ENCODE measurements around the gene TCF23. TPM values are rescaled to one million over a fixed set of nuclear protein-coding genes. Genes with fewer than 3 reads are reported as not detected.

The TCF23 gene
- total and polyA plus RNA-seq, 7 experiments from 2014 or later = not detected

DNA sequence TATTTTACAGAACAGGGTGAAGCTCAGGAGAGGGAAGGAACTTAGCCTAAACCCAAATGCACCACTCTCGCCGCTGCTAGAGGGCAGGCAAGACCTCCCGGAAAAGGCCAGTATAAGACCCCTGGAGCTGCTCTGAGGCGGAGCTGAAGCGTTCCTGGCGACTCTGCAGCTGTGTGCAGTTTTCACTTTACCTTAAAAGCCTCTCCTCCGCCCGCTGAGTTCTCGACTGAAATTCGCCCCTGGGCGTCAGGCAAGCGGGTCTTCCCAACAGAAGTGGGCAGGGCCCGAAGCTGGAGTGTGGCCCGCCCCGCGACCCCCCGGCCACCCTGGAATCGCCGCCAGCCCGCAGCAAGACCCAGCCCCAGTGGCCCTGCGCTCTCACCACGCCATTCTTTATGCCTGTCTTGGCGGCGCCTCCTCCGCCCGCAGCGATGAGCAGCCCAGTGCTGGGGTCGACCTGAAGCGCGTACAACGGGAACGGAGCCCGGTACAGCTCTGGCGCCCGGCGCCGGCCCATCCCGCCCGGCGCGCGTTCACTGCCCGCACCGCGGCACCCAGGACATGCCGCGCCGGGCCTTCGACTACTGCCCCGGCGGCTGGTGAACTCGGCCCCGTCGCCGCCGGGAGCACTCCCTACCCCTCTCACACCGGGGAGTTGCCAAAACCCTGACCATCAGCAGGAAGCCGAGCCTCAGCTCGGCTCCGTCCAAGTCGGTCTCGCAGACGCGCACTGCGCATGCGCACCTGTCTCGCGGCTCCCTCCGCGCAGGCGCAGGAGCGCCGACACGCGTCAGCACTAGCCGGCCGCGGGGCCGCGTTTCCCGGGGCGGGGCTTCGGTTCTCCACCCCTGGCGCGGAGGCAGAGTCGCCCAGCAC lies 14.7 kb upstream of the TCF23 start, which contains the start of gene PREB:
TSS of gene PREB (minus strand) at position 732 of the 876 bp plus-strand sequence. CDS start at position 517, 215 bp downstream.
- DNase-seq (peak; percentile 92 to 100 (median 97)), ATAC-seq (peak; percentile 97)
- Histone ChIP-seq H3K36me3 (ENCODE audit: control insufficient read depth in 2 of 3, insufficient read depth in 3 of 3, low read length in 3 of 3) (peaks cover 0 to 40% (median 0%) of the 10 kb centered on the region in 3 experiments), H3K4me3 (ENCODE audit: low read length) (peak within 1 kb of the TSS; percentile 96), H3K27me3 (ENCODE audit: control insufficient read depth in 2 of 2, insufficient read depth in 2 of 2, low read length in 2 of 2) (no peaks in the 10 kb centered on the region), H3K27ac (ENCODE audit: low read depth, low read length) (peak within 1 kb of the TSS; percentile 97), H3K9me3 (ENCODE audit: control insufficient read depth in 2 of 3, low read length in 3 of 3) (no peaks in the 10 kb centered on the region), H3K4me1 (ENCODE audit: control insufficient read depth in 2 of 2, insufficient read depth in 2 of 2, low read length in 2 of 2) (peaks cover 12 to 13% of the 10 kb centered on the region in 2 donors)
- CTCF ChIA-PET = interaction anchor here (1.0 to 1.5 kb wide), 3 partner anchors 11 to 145 kb away, joined by 3 to 4 read pairs (median 4); partner anchors contain the start of gene ABHD1
- peaks cover 10 to 32% (median 21%) of the 10 kb centered on the region in 7 donors for H3K4me1 Mint-ChIP-seq
- peaks cover 0 to 11% (median 4%) of the 10 kb centered on the region in 5 donors for H3K36me3 Mint-ChIP-seq
- peak within 1 kb of the TSS; percentile 88 to 97 (median 92) for H3K4me3 Mint-ChIP-seq
- intact Hi-C loops (cut with micrococcal nuclease) = loop anchor here (1.0 to 5.0 kb wide), 16 partner anchors 11 to 355 kb away; partner anchors contain the start of genes ABHD1 (in 2 of the 2), ATRAID (in 2 of the 2), EIF2B4 (in 2 of the 2) and KHK (in 2 of the 2)
- H3K27ac Mint-ChIP-seq = peak within 1 kb of the TSS; percentile 88 to 99 (median 97)
- H3K9me3 Mint-ChIP-seq = peaks cover 0 to 4% (median 0%) of the 10 kb centered on the region in 11 donors
- H3K27me3 Mint-ChIP-seq = peaks cover 0 to 6% (median 0%) of the 10 kb centered on the region in 5 donors
- POLR2A ChIA-PET = interaction anchor here (0.7 to 5.3 kb wide), 11 partner anchors 10 to 294 kb away, joined by 3 to 49 read pairs (median 4); partner anchors contain the start of genes ABHD1, AGBL5, ATRAID and NRBP1

DNA sequence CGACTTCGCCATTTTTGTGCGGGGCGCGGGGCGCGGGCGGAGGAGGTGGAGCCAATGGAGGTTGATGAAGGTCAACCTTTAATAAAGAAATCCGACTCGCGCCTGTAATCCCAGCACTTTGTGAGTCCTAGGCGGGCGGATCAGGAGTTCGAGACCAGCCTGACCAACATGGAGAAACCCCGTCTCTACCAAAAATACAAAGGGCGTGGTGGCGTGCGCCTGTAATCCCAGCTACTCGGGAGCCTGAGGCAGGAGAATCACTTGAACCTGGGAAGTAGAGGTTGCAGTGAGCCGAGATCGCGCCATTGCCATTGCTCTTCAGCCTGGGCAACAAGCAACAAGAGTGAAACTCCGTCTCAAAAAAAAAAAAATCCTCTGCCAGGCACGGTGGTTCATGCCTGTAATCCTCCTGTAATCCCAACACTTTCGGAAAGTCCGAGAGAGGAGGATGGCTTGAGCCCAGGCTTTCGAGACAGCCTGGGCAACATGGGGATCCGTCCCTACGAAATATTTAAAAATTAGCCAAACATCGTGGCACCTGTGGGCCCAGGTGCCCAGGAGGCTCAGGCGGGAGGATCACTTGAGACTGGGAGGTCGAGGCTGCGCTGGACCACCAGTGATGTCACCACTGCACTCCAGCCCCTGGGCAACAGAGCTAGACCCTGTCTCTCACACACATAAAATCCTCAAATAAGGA lies 13.9 kb upstream of the TCF23 start:
- H3K27me3 ChIP-seq (ENCODE audit: control insufficient read depth in 2 of 2, insufficient read depth in 2 of 2, low read length in 2 of 2) = no peaks in the 10 kb centered on the region
- intact Hi-C loops (cut with micrococcal nuclease) = loop anchor here (1.0 to 5.0 kb wide), 16 partner anchors 12 to 354 kb away; partner anchors contain the start of genes ABHD1 (in 2 of the 2), ATRAID (in 2 of the 2), EIF2B4 (in 2 of the 2) and KHK (in 2 of the 2)
- peaks cover 0 to 35% (median 0%) of the 10 kb centered on the region in 3 experiments for H3K36me3 ChIP-seq (ENCODE audit: control insufficient read depth in 2 of 3, insufficient read depth in 3 of 3, low read length in 3 of 3)
- ChIA-PET CTCF (interaction anchor here (1.0 kb wide), 1 partner anchor 80 kb away, joined by 4 read pairs; no protein-coding TSS in a partner anchor), POLR2A (interaction anchor here (0.6 to 5.3 kb wide), 7 partner anchors 11 to 1285 kb away, joined by 3 to 49 read pairs (median 5); partner anchors contain the start of genes ABHD1, AGBL5, ATRAID and SLC5A6)
- H3K4me3 ChIP-seq (ENCODE audit: low read length) = peak overlapping the region; percentile 96
- H3K4me1 ChIP-seq (ENCODE audit: control insufficient read depth in 2 of 2, insufficient read depth in 2 of 2, low read length in 2 of 2) = peaks cover 12 to 13% of the 10 kb centered on the region in 2 donors
- ATAC-seq (no peak), DNase-seq (no peak)
- H3K9me3 ChIP-seq (ENCODE audit: control insufficient read depth in 2 of 3, low read length in 3 of 3) = no peaks in the 10 kb centered on the region
- H3K4me3 Mint-ChIP-seq = peak overlapping the region; percentile 88 to 97 (median 92)
- peak overlapping the region; percentile 97 for H3K27ac ChIP-seq (ENCODE audit: low read depth, low read length)
- H3K9me3 Mint-ChIP-seq = peaks cover 0 to 4% (median 0%) of the 10 kb centered on the region in 11 donors
- peaks cover 0 to 10% (median 3%) of the 10 kb centered on the region in 5 donors for H3K36me3 Mint-ChIP-seq
- peak overlapping the region in 8 of 9 donors; percentile 88 to 98 (median 96) for H3K27ac Mint-ChIP-seq
- H3K27me3 Mint-ChIP-seq = peaks cover 0 to 8% (median 0%) of the 10 kb centered on the region in 5 donors
- peaks cover 10 to 32% (median 20%) of the 10 kb centered on the region in 7 donors for H3K4me1 Mint-ChIP-seq

DNA sequence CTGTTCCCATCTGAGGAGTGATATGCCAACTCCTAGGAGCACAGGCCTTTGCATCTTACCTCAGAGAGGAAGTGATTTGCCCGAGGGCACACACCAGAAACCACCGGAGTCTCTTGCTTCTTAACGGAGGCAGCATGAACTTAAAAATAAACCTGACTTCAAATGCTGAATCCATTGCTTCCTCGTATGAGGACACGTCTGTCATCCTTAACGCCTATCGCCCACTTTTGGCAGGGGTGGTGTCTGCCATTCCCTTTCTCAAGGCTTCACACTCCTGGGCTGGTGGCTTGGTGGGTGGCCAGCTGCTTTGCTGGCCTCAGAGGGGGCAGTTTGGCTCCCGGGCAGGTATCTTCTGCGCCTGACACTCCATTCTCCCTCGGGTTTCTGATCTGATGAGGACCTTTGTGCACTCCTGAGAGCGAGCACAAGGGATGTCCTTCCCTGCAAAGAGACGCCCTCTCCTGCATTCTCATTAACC lies 13.3 kb upstream of the TCF23 start:
- Histone ChIP-seq H3K27ac (ENCODE audit: low read depth, low read length) (no peak overlapping the region), H3K4me1 (ENCODE audit: control insufficient read depth in 2 of 2, insufficient read depth in 2 of 2, low read length in 2 of 2) (peaks cover 12 to 13% of the 10 kb centered on the region in 2 donors), H3K9me3 (ENCODE audit: control insufficient read depth in 2 of 3, low read length in 3 of 3) (no peaks in the 10 kb centered on the region), H3K27me3 (ENCODE audit: control insufficient read depth in 2 of 2, insufficient read depth in 2 of 2, low read length in 2 of 2) (no peaks in the 10 kb centered on the region), H3K36me3 (ENCODE audit: control insufficient read depth in 2 of 3, insufficient read depth in 3 of 3, low read length in 3 of 3) (peaks cover 0 to 29% (median 0%) of the 10 kb centered on the region in 3 experiments), H3K4me3 (ENCODE audit: low read length) (no peak overlapping the region)
- H3K36me3 Mint-ChIP-seq = peaks cover 0 to 8% (median 0%) of the 10 kb centered on the region in 5 donors
- ATAC-seq (no peak), DNase-seq (no peak)
- H3K27ac Mint-ChIP-seq = peak overlapping the region in 8 of 9 donors; percentile 73 to 98 (median 92)
- CTCF ChIA-PET = interaction anchor here (0.6 kb wide), 1 partner anchor 148 kb away, joined by 4 read pairs; no protein-coding TSS in a partner anchor
- intact Hi-C loops (cut with micrococcal nuclease) = loop anchor here (2.0 kb wide), 2 partner anchors 103 to 187 kb away; partner anchors contain the start of genes MPV17 (in 1 of the 2) and TMEM214 (in 1 of the 2)
- peak overlapping the region; percentile 67 to 97 (median 92) for H3K4me3 Mint-ChIP-seq
- POLR2A ChIA-PET = interaction anchor here (0.6 to 5.3 kb wide), 3 partner anchors 11 to 1284 kb away, joined by 3 to 49 read pairs (median 3); partner anchors contain the start of gene ABHD1
- H3K27me3 Mint-ChIP-seq = peaks cover 0 to 8% (median 0%) of the 10 kb centered on the region in 5 donors
- H3K4me1 Mint-ChIP-seq = peaks cover 10 to 32% (median 20%) of the 10 kb centered on the region in 7 donors
- H3K9me3 Mint-ChIP-seq = peaks cover 0 to 4% (median 0%) of the 10 kb centered on the region in 11 donors

DNA sequence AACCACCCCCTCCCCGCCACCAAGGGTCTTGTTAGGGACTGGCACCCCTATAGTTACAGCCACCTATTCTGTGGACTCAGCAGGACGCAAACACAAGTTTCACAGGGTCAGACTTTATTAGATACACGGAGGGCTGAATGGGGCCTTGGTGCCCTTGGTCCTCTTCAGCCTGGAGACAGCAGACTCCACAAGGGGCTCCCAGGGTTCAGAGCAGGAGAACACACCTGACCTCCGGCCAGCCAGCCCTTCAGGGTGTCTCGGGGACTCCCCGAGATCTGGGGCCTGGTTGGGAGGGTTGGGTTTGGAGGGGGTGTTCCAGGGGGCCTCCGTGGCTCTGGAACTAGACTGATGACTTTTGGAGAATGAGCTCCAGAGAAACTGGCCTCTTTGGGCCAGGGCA lies 12.1 kb upstream of the TCF23 start:
- no peak overlapping the region for H3K4me3 ChIP-seq (ENCODE audit: low read length)
- Mint-ChIP-seq H3K4me3 (no peak overlapping the region), H3K4me1 (peaks cover 10 to 32% (median 19%) of the 10 kb centered on the region in 7 donors), H3K27ac (no peak overlapping the region), H3K9me3 (peaks cover 0 to 4% (median 0%) of the 10 kb centered on the region in 11 donors), H3K27me3 (peaks cover 0 to 8% (median 0%) of the 10 kb centered on the region in 5 donors), H3K36me3 (peaks cover 0 to 7% (median 0%) of the 10 kb centered on the region in 5 donors)
- peaks cover 0 to 17% (median 0%) of the 10 kb centered on the region in 3 experiments for H3K36me3 ChIP-seq (ENCODE audit: control insufficient read depth in 2 of 3, insufficient read depth in 3 of 3, low read length in 3 of 3)
- DNase-seq (no peak), ATAC-seq (no peak)
- H3K4me1 ChIP-seq (ENCODE audit: control insufficient read depth in 2 of 2, insufficient read depth in 2 of 2, low read length in 2 of 2) = peaks cover 12 to 13% of the 10 kb centered on the region in 2 donors
- CTCF ChIA-PET = interaction anchor here (0.6 kb wide), 1 partner anchor 99 kb away, joined by 4 read pairs; no protein-coding TSS in a partner anchor
- intact Hi-C loops (cut with micrococcal nuclease) = no loop called here
- POLR2A ChIA-PET = no interaction called here
- no peak overlapping the region for H3K27ac ChIP-seq (ENCODE audit: low read depth, low read length)
- H3K9me3 ChIP-seq (ENCODE audit: control insufficient read depth in 2 of 3, low read length in 3 of 3) = no peaks in the 10 kb centered on the region
- no peaks in the 10 kb centered on the region for H3K27me3 ChIP-seq (ENCODE audit: control insufficient read depth in 2 of 2, insufficient read depth in 2 of 2, low read length in 2 of 2)

DNA sequence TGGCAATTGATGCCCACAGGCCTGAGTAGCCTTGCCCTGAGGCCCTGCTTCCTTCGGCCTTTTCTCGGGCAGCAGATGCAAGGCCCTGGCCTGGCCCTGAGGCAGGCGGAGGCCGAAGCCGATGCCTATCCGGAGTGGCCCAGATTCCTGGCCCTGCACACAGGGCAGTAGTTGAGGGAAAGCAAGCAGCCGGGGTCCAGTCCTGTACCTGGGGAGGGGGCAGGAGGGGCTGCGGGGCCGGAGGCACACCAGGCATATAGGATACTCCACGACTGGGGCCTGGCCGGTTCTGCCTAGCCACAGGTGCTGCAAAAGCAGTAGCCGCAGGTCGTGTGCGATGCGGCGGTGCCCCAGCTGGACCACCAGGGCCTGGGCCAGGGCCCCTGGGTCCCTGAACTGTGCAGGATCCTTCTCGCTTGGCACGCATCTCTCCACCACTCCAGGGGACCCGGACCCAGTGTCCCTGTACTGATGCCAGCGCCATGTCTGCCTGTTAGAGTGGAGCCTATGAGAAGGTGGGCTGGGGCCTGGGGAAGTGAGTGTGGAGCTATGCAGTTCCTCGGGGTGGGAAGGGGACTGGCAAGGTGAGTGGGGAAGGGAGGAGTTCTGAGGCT lies 11.4 kb upstream of the TCF23 start:
- intact Hi-C loops (cut with micrococcal nuclease) = no loop called here
- no peak overlapping the region for H3K27ac ChIP-seq (ENCODE audit: low read depth, low read length)
- CTCF ChIA-PET = no interaction called here

More for the DNA sequence above, 11.4 kb upstream of the TCF23 start:
- Mint-ChIP-seq H3K27me3 (peaks cover 0 to 10% (median 0%) of the 10 kb centered on the region in 5 donors), H3K9me3 (peaks cover 0 to 4% (median 0%) of the 10 kb centered on the region in 11 donors), H3K4me1 (peaks cover 10 to 30% (median 18%) of the 10 kb centered on the region in 7 donors), H3K36me3 (peaks cover 0 to 5% (median 0%) of the 10 kb centered on the region in 5 donors), H3K27ac (no peak overlapping the region), H3K4me3 (no peak overlapping the region)
- peaks cover 0 to 10% (median 0%) of the 10 kb centered on the region in 3 experiments for H3K36me3 ChIP-seq (ENCODE audit: control insufficient read depth in 2 of 3, insufficient read depth in 3 of 3, low read length in 3 of 3)
- H3K4me3 ChIP-seq (ENCODE audit: low read length) = no peak overlapping the region
- no peak for DNase-seq
- H3K27me3 ChIP-seq (ENCODE audit: control insufficient read depth in 2 of 2, insufficient read depth in 2 of 2, low read length in 2 of 2) = no peaks in the 10 kb centered on the region
- POLR2A ChIA-PET = no interaction called here
- H3K9me3 ChIP-seq (ENCODE audit: control insufficient read depth in 2 of 3, low read length in 3 of 3) = no peaks in the 10 kb centered on the region
- peaks cover 12 to 13% of the 10 kb centered on the region in 2 donors for H3K4me1 ChIP-seq (ENCODE audit: control insufficient read depth in 2 of 2, insufficient read depth in 2 of 2, low read length in 2 of 2)
- ATAC-seq = no peak

Data from naive thymus-derived CD4-positive, alpha-beta T cell (primary cell).